Limb (tissue), 2 donors: ENCODE results near the gene CCDC124.

Experiments used
- DNase-seq, 2 donors: peaks; one replicate each; pipeline ENCODE4 v3.0.0-alpha.2; 2016; ENCODE audit errors: extremely low spot score in 2 of 2

CCDC124 gene

DNA sequence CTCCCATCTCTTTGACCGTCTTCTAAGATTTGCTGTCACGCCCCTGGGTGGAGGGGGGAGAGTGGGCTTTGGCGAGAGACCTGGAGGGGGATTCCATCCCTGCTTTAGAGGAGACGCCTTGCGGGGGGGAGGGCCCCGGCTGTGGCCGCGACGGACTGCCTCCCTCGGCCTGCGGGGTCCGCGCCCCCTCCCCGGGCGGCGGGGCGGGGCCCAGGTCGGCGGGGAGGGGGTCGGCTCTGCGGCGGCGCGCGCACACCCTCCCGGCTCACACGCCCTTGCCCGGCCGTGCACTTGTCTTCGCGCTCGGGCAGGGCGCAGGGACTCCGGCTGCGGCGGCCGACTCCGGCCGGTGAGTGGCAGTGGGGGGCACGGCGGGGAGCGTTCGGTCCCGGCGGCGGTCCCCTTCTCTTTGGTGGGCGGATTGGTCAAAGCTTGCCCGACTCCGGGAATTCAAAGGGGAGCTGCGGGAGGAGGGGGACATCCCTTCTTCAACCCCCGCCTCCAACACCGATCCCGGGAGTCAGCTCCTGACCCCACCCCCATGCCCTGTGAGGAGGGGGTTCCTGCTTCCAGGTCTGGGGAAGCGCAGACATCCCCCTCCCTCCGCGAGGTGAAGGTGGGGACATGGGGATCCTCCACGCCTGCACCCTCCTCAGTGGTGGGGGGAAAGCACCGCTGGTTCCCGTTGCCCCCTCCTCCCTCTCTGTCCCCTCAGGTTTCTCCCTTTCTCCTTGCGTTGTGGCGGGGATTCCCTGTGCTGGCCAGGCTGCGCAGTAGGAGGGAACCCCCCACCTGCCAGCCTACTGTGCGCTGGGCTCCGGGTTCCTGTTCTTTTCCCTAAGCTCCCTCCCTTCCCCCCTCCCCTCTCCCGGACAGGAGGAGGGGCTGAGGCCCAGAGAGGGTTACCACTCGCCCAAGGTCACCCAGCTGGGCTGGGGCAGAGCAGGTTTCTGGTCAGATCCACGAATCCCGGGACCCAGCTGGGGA lies 19.5 kb downstream of the CCDC124 start:
- DNase-seq, result peak in 1 of 2 donors; percentile 61

GRCh38 chr19:17953316-17953801 lies 20.5 kb downstream of the CCDC124 start:
- no peak for DNase-seq

DNA sequence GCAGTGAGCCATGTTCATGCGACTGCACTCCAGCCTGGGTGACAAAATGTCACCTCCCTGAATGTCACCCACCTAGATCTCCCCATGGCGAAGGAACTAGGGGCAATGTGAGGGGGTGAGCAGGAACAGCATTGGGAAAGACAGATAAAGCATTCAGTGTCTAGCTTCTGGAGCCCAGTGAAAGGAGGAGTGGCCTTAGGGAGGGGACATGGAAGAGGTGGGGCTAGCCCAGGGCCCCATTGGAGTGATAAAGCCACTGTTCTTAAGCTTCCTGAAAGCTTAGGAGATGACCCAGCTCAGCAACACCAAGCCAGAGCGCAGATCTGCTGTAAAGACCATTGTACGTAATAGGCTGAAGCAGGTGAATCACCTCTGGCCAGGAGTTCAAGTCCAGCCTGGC lies 21.1 kb downstream of the CCDC124 start:
- DNase-seq, result no peak

DNA sequence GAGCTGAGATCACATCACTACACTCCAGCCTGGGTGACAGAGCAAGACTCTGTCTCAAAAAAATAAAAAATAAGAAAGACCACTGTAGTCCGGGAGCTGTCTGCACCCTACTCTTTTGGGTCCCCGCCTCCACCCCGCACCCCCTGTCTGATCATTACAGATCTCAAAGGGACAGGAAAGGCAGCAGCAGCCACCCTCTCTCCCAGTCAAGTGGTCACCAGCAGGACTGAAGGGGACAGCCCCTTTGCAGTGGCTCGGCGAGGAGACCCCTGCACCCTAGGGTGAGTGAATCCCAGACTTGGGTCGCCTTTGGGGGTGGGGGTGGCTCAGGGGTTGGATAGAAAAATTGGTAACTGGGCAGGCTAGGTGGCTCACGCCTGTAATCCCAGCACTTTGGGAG lies 21.6 kb downstream of the CCDC124 start:
- no peak for DNase-seq

DNA sequence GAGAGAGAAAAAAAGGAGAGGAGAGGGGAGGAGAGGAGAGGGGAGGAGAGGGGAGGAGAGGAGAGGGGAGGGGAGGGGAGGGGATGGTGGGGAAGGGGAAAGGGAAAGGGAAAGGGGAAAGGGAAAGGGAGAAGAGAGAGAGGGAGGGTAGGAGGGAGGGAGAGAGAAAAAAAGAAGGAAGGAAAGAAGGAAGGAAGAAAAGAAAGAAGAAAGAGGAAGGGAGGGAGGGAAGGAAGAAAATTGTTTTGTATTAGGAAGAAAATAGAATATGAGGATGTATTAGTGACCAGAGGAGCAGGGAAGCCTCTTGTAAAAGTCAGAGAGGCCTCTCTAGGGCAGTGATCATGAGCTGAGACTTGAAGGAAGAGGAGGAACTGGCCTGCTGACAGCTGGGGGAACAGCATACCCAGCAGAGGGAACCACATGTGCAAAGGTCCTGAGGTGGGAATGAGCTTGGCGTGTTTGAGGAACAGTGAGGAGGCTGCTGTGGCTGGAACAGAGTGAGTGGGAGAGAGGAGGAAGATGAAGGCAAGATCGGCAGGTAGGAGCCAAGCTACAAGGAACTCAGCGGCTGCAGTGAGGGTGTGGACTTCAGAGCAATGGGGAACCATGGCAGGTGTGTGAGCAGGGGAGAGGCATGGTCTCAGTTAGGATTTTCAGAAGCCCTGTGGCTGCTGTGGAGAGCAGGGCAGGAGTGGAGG lies 24.5 kb downstream of the CCDC124 start:
- DNase-seq, result no peak

- DNase-seq, result no peak
Measured at GRCh38 chr19:17957885-17958284, 25.1 kb downstream of the CCDC124 start.

GRCh38 chr19:17963936-17964691 lies 31.3 kb downstream of the CCDC124 start:
- no peak for DNase-seq

DNA sequence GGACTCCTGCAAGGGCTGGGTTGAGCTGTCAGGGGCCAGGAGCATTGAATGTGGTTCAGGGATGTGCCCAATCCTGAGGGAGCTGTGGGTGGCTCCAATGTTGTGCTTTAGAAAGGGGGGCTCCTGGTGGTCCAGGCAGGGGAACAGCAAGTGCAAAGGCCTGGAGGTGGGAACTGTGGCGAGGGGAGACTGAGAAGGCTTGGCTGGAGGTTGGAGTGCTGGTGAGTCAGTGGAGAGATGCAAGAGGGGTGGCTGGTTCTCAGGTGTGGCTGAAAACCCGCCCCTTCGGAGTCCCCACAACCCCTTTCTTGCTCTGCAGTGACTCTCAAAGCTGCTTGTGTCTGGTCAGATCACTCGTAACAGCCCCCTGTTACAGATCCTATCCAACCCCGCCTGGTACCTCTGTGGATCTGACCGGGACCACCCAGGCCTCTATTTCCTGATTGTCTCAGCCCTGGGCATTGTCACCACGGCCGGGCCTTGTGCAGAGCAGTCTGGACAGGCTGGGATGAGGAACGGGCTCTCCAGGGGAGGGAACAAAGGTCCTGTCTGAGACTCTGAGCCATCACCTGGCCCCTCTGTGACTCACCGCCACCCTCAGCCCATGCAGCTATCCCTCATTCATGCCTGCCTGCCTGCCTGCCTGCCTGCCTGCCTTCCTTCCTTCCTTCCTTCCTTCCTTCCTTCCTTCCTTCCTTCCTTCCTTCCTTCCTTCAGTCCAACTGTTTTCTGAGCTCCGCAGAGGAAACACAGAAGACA lies 32.7 kb downstream of the CCDC124 start:
- DNase-seq, result no peak

- DNase-seq, result no peak
Measured at GRCh38 chr19:17966129-17966483, 33.3 kb downstream of the CCDC124 start.

DNA sequence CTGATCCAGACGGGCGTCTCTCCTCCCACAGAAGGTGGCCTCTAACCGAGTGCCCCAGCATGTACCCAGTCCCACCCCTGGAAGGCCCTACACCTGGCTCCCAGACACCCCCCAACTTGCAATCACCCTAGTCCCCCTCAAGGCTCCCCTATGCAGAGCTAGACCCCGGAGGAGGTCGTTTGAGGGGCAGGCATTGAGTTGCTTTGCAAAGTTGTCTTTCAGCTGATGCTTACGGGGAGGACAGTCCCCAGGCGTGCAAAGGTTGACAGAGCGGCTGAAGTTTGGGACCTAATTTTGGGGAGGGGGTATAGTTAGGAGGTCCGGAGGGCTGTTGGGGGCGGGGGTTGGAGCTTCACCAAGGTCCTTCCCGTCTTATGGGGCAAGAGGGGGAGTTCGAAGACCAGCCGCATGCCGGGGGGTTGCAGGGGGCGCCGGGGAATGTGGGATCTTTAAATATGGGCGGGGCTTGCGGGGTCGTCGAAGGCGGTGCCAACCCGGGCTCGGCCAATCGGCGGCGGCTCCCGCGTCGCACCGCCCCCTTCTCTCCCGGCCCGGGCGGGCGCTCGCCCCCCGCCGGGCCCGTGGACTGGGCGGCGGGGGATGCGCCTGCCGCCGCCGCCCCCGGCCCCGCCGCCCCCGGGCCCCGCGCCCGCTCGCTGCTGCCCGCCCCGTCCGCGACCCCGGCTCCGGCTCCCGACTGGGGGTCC lies 33.9 kb downstream of the CCDC124 start, which contains the start of gene KCNN1:
TSS of gene KCNN1 (plus strand) at position 558 of the 707 bp plus-strand sequence. CDS start 6,782 bp downstream, outside the sequence.
- DNase-seq, result peak in 1 of 2 donors; percentile 73

GRCh38 chr19:17967257-17968051 lies 34.6 kb downstream of the CCDC124 start:
- no peak for DNase-seq

DNA sequence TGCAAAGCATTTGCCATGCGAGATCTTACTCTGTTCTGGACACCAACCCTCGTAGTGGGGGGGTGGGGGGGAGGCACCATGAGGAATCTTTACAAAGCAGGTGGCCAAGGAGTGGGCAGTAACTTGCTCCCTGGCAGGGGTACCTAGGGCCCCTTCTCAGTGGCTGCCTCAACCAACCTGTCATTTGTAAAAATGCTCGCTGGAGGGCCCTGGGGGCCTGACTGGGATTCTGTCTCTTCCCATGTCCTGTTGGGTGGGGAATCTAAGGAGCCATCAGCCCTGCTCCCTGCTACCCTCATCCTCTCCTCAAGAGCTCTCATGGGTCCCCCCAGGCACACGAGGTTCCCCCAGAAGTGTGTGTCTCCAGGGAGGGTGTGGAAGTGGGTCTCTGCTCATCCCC lies 35.5 kb downstream of the CCDC124 start:
- no peak for DNase-seq

- no peak for DNase-seq
Measured at GRCh38 chr19:17969096-17969792, 36.4 kb downstream of the CCDC124 start.

DNA sequence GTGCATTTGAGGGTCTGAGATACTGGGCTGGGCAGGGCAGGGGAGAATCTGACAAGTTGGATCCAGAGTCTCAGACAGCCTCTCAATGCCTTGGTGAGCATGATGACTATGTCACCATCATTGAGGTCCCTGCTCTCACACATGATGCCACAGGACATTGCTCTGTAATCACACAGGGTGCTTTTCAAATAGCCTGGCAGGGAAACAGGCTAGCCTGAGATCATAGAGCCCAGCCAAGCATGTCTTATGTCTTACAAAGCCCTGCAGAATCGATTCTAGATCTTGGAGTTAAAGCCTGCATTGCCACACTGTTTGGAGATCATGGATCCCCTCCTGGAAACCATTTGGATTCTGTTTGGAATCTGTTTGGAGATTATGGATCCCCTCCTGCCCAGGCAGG lies 39.4 kb downstream of the CCDC124 start:
- DNase-seq, result no peak

DNA sequence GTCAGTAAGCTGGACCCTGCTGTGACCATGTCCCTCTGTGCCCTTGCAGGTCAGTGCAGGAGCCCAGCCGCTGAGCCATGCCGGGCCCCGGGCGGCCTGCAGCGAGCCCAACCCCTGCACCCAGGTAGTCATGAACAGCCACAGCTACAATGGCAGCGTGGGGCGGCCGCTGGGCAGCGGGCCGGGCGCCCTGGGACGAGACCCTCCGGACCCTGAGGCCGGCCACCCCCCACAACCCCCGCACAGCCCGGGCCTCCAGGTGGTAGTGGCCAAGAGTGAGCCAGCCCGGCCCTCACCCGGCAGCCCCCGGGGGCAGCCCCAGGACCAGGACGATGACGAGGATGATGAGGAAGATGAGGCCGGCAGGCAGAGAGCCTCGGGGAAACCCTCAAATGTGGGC lies 40.9 kb downstream of the CCDC124 start:
- DNase-seq, result no peak

DNA sequence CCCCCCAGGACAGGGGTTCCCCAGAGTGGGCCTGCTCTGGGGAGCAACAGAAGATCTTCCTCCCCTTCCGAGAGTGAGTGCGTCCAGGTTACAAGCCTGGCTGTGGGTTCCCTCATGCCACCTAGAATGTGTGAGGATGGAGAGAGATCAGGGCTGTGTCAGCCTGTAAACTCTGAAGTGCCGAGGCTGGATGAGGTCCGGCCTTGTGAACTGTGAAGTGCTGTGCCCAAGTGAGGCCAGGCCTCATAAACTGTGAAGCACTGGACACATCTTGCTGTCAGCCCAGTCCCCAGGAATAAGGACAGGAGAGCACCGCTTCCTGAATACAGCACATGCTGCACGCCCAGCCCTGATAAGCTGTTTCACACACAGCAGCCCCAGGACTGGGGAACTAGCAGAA lies 41.7 kb downstream of the CCDC124 start:
- no peak for DNase-seq

GRCh38 chr19:17975032-17975431 lies 42.2 kb downstream of the CCDC124 start:
- DNase-seq, result no peak

- DNase-seq, result no peak
Measured at GRCh38 chr19:17977021-17977420, 44.2 kb downstream of the CCDC124 start.

DNA sequence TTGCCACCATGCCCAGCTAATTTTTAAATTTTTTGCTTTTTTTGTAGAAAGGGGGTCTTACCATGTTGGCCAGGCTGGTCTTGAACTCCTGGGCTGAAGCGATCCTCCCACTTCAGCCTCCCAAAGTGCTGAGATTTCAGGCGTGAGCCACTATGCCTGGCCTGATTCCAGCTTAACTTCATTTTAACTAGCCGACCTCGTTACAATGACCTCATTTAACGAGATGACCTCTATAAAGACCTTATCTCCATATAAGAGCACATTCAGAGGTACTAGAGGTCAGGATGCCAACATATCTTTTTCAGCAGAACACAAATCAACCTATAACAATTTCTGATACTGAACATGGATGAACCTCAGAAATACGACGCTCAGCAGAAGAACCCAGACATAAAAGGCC lies 44.7 kb downstream of the CCDC124 start:
- DNase-seq, result no peak
